GM18951 (cell line): ENCODE results near the gene RPS21.
"Not testable (repeated sequence)": the region's sequence is repeated elsewhere in the genome, so short reads cannot be mapped to it uniquely, and the experiment has no call there.

Experiments
- POLR2A ChIP-seq: IDR thresholded peaks from 4 replicates; pipeline ENCODE4 v1.6.1; 2011; ENCODE audit warnings: mild to moderate bottlenecking; ENCODE audit not compliant: insufficient read length, insufficient read depth; ENCODE audit errors: extremely low read depth
- in situ Hi-C: fragments of 300-500 bp; cut with MboI; formaldehyde crosslinking; loops from one replicate; pipeline ENCODE4 v1.12.0; 2022; ENCODE audit warnings: low sequenced_read_pairs, mixed read lengths, inconsistent platforms; ENCODE audit not compliant: unreplicated experiment

The RPS21 gene

GRCh38 chr20:62424249-62425107 is 37.6 kb downstream of the RPS21 start:
- in situ Hi-C loops = no loop called here

GRCh38 chr20:62425281-62426058 is 38.6 kb downstream of the RPS21 start:
- in situ Hi-C loops = no loop called here
- TF ChIP-seq POLR2A = no peak

More at GRCh38 chr20:62424249-62425107, 37.6 kb downstream of the RPS21 start:
- TF ChIP-seq POLR2A = no peak

- in situ Hi-C loops = not testable (repeated sequence)
Measured at GRCh38 chr20:62426059-62426348, 39.1 kb downstream of the RPS21 start.

- in situ Hi-C loops = no loop called here
- no peak for TF ChIP-seq POLR2A
Measured at GRCh38 chr20:62426699-62427131, 39.8 kb downstream of the RPS21 start.

GRCh38 chr20:62427172-62428001 is 40.5 kb downstream of the RPS21 start, which contains the start of gene RBBP8NL:
Gene RBBP8NL, minus strand, starts transcription at chr20:62427539. Its CDS starts 7,892 bp downstream, at chr20:62419647.
- TF ChIP-seq POLR2A = no peak
- in situ Hi-C loops = no loop called here

GRCh38 chr20:62428002-62428372 is 41.1 kb downstream of the RPS21 start:
- in situ Hi-C loops = no loop called here
- TF ChIP-seq POLR2A = no peak

GRCh38 chr20:62428396-62429295 is 41.7 kb downstream of the RPS21 start:
- TF ChIP-seq POLR2A = no peak
- in situ Hi-C loops = no loop called here

- TF ChIP-seq POLR2A = no peak
- in situ Hi-C loops = no loop called here
Measured at GRCh38 chr20:62429455-62430310, 42.8 kb downstream of the RPS21 start.

- no peak for TF ChIP-seq POLR2A
- in situ Hi-C loops = no loop called here
Measured at GRCh38 chr20:62430311-62430853, 43.5 kb downstream of the RPS21 start.

- in situ Hi-C loops = no loop called here
- TF ChIP-seq POLR2A = no peak
Measured at GRCh38 chr20:62430866-62431447, 44.1 kb downstream of the RPS21 start.
